T follicular helper cell (primary cell): ENCODE results near the gene LEFTY1.
A peak's percentile ranks its signal among the peaks of the same experiment; 100 is the strongest.
"Not testable (repeated sequence)": the region's sequence is repeated elsewhere in the genome, so short reads cannot be mapped to it uniquely, and the experiment has no call there.

Source experiments
- DNase-seq: peaks from one replicate; pipeline ENCODE4 v3.0.0-alpha.2; 2020; ENCODE audit warnings: low read depth

Gene LEFTY1

GRCh38 chr1:225848030-225848955 is 40.7 kb downstream of the LEFTY1 start:
- DNase-seq = no peak

- no peak for DNase-seq
These were observed 41.3 kb downstream of the LEFTY1 start for GRCh38 chr1:225847610-225848009.

- no peak for DNase-seq
These were observed 42.3 kb downstream of the LEFTY1 start for GRCh38 chr1:225846331-225847310.

GRCh38 chr1:225845571-225846259 is 43.2 kb downstream of the LEFTY1 start:
- peak; percentile 33 for DNase-seq

DNA sequence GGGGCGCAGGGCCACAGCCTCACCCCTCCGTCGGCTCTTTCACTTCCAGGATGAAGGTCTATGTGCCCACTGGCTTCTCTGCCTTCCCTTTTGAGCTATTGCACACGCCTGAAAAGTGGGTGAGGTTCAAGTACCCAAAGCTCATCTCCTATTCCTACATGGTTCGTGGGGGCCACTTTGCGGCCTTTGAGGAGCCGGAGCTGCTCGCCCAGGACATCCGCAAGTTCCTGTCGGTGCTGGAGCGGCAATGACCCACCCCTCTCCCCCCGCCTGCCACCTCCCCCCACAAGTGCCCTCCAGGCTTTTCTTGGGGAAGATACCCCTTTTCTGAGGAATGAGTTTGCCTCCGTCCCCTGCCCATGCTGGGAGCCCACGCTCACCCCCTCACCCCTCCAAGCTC is 43.8 kb downstream of the LEFTY1 start:
- DNase-seq = no peak

DNA sequence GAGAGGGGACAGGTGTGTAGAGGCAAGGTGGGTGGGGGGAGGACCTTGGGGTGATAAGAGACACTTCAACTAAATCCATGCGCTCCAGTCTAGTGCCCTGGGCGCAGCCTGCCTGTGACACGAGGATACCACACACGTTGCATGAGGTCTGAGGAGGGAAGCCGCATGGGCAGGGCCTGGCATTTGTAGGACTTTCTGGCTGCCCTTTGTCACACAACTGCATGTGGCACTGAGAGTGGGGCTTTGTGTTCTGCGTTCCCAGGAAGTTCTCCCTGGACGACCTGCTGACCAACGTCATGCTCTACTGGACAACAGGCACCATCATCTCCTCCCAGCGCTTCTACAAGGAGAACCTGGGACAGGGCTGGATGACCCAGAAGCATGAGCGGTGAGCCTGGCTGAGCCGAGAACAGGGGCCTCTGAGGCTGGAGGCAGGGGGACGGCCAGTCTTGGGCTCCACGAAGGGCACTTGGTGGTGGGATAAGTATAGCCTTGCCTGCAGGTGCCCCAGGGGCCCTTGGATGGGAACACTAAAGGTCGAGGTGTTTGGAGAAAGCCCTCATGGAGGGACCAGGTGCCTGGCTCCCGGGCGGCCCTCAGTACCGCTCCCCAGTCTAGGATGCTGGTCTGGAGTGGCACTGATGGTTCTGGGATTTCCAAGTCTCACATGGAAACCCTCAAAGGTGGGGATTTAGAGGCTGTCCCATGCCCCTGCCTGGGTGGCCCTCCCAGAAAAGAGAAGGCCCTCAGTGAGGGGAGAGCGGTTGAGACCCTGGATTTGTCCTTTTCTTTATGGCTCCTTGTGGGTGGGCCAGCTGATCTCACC is 44.5 kb downstream of the LEFTY1 start:
- no peak for DNase-seq

GRCh38 chr1:225843426-225843795 is 45.5 kb downstream of the LEFTY1 start:
- no peak for DNase-seq

DNA sequence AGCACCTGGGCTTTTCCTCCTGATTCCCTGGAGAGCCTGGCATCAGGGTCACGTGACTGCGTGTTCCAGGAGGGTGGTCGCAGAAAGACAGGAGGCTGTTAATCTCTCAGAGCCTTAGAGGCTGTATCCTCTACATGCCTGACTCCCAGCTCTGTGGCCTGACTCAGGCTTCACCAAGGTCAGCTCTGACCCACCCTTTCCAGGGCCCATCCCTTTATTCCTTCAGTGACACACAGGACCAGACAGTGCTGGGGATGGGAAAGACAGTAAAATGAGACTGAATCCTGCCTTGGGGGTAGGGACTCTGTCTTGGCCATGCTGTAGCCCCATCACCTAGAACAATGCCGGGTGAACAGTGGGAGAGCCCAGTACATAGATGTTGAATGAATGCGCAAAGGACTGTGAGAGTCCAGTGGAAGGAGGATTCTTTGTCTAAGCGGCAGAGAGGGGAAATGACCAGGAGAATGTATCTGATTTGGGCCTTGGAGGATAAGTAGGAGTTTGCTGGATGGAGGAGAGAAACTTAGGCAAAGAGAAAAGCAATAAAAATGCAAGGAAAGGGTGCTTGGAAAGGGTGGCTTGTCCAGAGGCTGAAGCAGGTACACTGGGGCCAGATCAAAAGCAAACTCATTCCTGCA is 46.0 kb downstream of the LEFTY1 start:
- DNase-seq = no peak

GRCh38 chr1:225842074-225842473 is 46.9 kb downstream of the LEFTY1 start:
- no peak for DNase-seq

- DNase-seq = no peak
These were observed 48.2 kb downstream of the LEFTY1 start for GRCh38 chr1:225840713-225841112.

DNA sequence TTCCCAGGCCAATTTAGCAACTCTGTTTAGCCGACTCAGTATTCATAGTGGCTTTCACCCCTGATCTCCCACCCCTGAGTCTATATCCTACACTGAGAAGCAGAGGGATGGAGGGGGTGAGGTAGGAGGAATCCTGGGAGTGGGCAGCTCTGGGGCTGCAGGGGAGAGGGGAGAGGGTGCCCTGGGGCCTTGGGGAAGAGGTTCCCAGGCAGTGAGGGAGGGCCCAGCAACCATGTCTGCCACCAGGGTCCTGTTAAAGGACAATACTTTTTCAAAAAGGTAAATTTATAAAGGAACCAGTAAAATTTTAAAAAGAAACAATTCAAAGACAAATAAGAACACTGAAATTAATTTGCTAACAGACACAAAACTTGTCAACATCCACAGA is 48.7 kb downstream of the LEFTY1 start:
- no peak for DNase-seq

- DNase-seq = no peak
These were observed 50.2 kb downstream of the LEFTY1 start for GRCh38 chr1:225838793-225839192.

GRCh38 chr1:225836296-225836695 is 52.6 kb downstream of the LEFTY1 start:
- not testable (repeated sequence) for DNase-seq
